HG02870 (cell line): ENCODE data around the gene STK24.

Source experiments
- ATAC-seq: cut with Tn5 transposase; IDR thresholded peaks from one replicate; pipeline ENCODE4 v1.9.1; 2021; ENCODE audit warnings: mild to moderate bottlenecking, moderate library complexity; ENCODE audit not compliant: unreplicated experiment

The STK24 gene

DNA sequence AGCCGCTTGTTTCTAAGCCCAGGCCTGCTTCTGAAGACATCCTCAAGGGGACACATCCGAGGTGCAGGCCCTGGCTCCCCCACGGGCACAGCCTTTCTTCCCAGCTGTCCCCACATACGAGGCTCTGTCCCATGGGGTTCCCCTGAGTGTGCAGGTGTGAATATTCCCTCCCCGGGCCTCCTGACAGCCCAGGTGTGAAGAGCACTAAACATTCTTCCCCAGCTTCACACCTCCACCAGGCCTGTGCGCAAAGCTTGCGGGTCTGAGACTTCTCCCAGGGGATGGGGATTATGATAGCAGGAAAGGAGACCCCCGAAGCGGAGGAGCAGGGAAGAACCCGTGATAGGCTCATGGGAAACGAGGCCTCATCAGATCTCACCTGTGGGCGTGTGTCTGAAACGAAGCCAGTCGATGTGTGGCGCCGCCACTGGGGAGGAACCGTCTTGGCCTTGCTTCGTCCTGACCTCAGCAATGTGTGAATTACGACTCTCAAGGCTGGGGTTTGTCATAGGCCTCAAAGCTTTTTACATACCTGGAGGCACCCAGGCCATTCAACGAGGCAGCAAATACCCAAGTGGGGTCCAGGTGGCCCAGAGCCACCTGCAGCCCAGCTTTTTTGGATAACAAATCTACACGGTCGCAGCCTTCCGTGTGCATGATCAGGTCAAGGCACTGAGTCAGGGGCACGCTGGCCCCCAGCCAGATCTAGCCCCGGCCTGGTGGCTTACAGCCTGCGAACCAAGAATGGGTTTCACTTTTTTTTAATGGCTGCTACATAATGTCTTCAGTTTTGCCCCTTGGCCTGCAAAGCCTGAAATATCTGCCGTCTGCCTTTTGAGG, 134.3 kb downstream of the STK24 start:
- no peak for ATAC-seq

DNA sequence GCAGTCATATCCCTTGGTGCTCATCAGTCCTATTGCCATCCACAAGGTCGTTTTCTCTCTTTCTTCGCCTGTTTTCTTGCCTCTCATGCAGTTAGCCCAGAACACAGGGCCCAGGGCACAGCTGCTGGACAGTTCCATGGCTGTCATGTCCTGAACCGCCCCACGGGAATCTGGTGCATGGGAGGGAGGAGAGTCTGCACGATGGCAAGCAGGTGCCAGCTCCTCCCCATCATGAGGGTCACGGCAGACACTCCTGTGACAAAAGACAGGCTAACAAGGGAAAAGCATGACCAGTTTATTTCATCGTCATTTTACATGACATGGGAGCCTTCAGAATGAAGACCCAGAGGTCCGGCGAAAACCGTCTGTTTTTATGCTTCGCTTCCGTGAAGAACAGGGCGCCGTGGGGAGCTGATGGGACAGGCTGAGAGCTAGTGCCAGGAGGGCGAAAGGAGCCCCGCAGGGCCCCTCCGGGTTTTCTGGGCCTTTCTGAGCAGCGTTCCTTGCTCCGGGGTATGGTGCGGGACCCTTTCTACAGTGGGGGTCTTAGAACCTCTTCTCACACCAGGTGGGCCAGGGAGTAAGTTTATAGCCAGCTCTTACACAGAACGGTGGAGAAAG, 135.7 kb downstream of the STK24 start:
- no peak for ATAC-seq

DNA sequence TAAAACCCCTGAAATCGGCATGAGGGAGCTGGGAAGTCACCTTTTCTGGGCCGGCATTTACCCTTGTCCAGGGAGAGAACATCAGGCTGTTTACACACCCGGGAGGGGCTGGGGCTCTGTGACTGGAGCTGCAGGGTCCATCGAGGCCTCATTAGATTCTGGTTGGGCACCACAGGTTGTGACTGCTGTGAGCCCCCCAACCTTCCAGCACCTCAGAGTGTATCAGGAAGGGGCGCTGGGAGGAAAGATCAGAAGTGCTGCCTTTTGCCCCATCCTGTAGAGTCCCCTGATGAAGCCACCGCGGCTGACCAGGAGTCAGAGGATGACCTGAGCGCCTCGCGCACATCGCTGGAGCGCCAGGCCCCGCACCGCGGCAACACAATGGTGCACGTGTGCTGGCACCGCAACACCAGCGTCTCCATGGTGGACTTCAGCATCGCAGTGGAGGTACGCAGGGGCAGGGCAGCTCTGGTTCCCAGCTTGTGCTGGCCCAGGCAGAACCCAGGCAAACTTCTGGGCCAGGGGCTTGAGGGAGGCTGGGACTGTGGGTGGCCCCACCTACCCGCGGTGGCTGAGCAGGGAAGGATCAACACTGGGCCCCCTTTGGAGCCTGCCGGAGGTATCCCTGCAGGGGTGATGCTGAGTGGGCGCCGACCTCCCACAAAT, 136.4 kb downstream of the STK24 start:
- ATAC-seq, result no peak

DNA sequence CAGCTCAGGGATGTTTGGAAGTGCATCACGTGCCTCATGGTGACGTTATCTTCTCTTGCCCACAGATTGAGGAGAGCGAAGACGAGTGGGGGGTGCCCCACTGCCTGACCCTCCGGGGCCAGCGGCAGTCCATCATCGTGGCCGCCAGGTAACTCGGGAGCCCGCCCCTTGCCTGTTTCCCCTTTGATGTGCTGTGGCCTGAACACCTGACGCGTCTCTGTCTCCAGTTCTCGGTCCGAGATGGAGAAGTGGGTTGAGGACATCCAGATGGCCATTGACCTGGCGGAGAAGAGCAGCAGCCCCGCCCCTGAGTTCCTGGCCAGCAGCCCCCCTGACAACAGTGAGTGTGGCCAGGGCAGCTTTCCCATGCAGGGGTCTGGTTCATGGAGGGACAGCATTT, 137.0 kb downstream of the STK24 start:
- ATAC-seq, result no peak

DNA sequence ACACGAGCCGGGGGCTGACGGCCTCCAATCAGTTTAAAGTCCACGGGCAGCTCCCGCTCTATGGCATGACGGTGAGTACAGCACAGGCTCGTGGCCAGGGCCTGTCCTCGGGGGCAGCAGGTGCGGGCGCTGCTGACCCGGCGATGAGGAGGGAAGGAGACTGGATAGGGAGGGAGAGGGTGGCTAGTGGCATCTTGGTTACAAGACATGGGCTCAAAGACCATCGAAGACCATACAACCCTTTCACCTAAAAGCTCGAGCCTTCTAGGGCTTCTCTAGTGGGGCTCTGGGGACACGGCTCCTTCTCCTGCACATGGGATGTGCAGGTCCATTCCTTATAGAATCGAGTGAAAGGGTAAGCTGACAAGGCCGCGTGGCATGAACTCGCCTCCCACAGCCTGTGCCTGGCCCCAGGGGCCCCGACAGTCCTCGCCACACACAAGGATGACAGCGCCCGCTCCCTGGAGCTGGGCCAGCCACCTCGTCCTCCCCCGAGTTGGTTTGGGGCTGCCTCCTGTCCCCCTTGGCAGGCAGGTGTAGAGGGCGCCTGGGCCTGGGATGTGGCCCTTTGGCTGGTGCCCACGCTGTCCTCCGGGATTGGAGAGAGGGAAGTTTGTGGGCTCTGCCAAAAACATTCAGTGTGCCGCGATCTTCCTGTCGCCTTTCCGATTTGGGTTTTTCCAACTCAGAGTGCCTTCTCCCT, 137.6 kb downstream of the STK24 start:
- ATAC-seq, result no peak

DNA sequence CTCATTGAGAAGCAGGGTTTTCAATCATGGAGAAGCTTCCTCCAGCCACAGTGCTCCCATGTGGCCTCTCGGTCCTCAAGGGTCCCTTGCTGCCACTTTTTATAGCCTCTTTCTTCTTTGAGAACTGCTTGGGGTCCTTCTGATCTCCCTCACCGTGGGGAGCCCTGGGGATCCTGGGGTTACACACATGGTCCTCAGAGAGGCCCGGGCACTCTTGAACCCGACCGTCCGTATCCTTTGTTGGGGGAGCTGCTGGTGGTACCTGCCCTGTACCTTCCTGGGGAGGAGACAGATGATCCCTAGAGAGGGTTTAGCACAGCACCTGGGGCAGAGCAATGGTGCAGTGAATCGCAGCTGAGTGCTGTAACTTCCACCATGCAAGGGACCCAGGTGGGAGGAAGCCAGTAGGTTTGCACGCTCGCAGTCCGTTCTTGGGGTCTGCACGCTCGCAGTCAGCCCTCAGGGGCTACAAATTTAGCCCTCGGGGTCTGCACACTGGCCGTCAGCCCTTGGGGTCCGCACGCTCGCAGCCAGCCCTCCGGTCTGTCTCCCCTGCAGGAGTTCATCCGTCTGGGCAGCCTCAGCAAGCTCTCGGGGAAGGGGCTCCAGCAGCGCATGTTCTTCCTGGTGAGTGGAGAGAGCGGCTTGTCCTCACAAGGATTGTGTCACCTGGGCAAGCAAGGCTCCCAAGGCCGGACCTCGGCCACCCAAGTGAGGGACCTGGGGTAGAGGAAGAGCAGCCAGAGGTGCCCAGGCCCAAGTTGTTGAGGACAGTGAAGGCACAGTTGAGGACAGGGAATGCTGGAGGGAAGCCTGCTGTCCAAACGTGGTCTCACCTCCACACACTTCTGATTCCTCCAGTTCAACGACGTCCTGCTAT, 138.4 kb downstream of the STK24 start:
- no peak for ATAC-seq

DNA sequence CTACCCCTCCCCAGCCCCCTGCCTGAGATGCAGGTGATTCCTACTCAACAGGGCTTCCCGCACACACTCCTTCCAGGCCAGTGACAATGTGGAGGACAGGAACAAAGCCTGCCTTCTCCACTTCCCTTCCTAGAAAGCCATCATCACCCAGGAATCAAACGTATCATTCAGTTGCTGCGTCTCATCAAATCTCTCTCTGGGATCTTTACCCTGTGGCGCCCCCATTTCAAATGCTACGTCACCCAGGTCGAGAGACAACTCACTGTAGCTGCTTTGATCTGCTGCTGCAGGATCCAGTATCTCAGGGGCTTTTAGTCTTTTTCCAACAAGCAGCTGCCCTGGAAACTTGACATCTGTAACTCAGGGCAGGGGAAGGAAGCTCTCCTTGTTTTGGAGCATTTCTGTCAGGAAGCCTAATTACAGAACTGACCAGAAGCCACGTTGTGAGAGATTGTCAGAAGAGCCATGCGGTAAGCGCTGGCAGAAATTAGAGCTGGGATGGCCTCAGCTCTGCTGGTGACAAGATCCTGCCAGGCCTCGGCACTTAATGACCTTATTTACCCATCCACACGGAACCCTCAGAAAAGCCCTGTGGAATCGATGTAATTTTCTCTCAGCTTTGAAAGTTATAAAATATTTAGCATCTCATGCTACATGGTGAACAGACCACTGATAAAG, 140.5 kb downstream of the STK24 start:
- no peak for ATAC-seq

DNA sequence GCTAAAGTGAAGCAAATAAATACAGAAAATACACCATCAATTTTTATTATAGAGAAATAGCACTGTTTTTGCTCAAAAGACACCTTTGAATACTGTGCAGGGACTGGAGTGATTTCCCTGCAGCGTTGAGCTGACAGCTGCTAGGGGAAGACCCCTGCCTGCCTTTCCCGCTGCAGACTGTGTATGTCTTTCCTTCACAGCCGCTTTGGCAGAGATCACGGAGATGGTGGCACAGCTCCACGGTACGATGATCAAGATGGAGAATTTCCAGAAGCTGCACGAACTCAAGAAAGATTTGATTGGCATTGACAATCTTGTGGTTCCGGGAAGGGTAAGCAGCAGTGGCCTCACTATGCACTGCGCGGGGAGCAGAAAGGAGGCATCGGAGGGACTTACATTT, 141.5 kb downstream of the STK24 start:
- no peak for ATAC-seq

DNA sequence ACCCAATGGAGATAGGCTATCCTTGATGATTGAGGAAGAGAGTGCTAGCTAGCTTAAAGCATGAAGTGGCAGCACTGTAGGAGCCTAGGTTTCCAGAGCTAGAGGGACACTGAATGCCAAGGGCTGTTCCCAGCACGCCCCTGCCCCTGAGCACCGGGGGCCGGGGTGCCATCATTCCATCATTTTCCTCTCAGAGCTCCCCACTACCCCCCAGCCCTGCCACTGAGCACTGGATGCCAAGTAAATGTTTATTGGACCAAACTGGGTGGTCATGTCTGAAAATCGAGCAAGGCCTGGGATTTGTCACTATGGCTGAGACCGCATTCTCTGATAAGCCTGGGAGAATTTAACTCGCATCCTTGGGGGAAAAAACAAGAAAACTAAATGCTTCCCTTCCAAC, 142.8 kb downstream of the STK24 start:
- no peak for ATAC-seq

DNA sequence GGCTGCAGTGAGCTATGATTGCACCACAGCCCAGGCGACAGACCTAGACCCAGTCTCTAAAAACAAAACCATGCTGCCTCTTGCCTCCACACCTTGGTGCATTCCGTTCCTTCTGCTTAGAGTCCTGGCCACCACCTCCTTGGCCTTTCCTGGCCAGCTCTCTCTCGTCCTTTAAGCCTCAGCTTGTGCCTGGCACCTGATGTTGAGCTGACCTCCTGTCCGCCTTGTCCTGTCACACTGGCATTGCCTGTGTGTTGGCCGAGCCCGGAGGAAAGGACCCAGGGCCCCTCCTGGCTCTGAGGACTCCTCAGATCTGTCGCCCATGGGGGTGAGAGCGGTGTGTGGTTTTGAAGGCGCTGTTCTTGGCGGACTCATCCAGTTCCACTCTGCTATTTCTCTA, 143.3 kb downstream of the STK24 start:
- ATAC-seq, result no peak

DNA sequence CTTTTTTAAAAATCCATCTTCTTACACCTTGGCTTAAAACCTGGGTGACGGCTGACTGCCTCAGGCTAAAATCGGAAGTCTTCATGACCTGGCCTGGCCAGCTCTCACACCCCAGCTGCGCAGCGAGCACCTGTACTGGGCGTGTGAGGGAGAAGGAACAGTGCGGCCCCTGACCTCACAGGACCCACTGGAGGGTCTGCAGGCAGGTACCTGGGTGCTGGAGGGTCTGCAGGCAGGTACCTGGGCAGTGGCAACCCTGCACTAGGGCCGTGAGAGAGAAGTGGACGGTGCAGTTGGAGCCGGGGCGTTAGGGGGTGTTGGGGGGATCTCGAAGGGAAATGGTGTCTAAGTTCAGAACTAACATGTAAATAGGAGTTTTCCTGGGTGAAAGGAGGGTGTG, 144.3 kb downstream of the STK24 start:
- ATAC-seq, result no peak

DNA sequence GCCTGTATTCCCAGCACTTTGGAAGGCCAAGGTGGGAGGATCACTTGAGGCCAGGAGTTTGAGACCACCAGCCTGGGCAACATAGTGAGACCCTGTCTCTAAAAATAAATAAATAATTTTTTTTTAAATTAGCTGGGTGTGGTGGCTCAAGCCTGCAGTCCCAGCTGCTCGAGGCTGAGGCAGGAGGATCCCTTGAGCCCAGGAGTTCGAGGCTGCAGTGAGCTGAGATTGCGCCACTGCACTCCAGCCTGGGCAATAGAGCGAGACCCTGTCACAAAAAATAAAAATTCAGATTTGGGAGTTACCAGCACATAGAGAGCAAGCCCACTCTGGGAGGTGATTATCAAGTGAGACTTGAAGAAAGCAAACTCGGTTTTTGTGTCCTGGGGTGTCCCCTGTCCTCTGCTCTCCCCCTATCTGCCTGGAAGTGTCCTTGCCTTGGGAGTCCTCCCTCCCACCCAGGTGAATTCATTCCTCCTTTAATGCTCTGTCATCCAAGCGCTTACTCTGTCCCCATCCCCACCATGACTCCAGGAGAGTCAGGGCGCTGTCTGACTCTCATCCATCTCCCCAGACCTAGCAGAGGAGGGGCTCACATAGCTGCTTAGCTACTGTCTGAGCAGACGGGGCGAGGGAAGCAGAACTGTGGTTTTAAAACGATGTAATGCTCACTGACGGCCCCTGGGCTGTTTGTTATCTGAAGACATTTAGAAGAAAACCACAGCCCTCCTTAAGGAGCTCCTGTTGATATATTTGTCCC, 146.8 kb downstream of the STK24 start:
- ATAC-seq, result no peak

DNA sequence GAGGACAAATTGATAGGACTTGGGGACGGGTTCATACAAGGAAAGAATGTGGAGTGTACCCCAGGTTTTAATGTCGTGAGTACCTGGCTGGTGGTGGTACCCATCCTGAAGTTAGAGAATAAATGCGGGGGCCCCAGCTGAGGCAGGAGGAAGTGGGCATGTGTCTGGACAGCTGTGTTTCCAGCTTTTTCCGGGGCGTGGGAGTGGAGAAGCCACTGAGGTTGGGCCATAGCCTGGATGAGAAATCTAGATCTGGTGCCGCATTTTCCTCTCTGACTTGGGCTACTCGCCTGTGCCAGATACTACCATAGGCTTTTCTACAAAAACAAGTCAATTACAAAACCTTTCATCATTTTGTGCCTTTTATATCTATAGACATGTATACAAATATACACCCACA, 147.4 kb downstream of the STK24 start:
- ATAC-seq, result no peak

DNA sequence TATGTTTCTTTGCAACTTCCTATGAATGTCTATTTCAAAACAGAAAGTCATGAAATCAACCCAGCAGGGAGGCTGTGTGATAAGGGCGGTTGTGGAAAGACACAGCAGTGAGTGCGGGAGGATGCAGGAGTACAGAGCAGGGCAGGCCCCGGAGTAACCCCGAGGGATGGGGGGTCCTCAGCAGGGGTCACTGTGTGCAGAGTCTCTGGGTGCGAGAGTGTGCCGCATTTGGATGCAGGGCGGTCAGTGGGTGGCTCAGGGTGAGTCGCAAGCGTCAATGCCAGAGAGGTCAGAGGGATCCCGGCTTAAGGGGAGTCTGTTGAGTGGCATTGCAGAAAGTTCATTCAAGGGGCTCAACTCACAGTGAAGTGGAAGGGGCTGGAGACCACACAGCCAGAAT, 147.8 kb downstream of the STK24 start:
- no peak for ATAC-seq

DNA sequence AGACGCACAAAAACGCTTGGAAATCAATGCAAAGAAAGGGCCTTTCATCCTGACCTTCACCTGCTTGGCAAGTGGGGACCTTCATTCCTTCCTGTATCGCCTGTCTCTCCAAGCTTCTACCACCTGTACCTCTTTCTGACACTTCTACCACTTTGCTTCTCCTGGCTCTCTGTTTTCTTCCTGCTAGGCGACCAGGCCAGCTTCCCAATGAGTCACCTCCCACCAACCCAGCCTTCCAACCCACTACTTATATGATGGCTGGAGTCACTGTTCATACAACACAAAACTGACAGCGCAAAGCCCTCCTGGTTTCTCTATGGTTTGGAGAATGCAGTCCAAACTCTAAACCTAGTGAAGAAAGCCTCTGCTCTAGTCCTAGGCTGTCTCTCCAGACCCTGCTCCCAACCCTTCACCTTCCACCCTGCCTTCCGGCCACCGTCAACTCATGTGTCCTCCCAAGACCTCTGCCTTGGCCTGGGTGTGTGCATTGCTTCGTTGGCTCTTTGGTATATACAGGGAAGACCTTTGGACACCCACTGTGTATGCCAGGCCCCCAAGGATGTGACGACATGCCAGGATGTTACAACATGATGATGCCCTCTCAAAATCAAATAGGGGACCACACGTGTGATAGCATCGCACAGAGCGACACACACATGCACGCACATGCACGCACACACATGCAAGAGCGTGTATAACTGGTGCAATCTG, 148.5 kb downstream of the STK24 start:
- ATAC-seq, result no peak

DNA sequence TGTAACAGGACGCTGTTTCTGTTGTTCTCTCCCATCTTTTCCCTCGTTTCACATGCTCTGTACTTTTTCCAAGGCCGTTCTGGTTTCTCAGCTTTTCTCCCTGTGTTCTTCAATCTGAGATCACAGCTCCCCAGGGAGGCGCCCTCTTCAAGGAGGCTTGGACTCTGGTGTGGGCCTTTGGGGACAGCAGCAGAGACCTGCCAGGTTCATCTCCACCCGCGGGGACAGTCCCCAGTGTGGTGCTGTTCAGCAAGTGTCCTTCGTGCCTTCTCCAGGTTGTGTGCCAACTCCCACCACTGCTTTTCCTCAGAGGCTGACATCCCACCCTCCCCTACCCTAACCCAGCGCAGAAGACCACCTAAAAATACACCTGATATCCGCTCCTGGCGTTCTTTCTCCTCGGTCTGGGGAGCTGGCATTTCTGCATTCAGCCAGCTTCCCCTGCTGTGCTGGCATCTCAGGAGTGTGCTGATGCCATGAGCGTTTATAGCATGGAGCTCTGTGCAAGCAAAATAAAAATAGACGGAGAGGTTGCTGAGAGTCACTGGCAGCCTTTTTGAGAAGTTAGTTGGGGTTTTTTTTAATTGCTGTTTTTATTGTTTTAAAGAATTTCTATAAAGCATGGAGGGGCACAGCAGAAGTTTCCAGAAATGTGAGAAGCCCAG, 149.4 kb downstream of the STK24 start:
- no peak for ATAC-seq

DNA sequence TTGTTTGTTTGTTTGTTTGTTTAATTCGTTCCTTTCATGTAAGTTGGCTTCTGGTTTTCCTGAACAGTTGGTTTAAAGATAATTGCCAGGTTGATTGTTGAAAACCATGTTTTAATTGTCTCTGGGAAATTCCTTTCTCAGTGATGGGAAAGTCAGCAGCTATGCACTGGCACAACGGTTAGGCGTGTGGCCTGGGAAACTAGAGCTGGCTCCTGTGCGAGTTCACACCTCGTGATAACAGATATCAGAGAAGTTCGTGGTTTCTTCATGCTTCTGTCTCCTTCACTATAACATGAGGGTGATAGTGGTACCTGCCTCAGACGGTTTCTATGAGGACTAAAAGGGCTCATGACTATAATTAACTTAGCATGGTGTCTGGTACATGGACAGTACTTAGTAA, 153.5 kb downstream of the STK24 start:
- no peak for ATAC-seq

DNA sequence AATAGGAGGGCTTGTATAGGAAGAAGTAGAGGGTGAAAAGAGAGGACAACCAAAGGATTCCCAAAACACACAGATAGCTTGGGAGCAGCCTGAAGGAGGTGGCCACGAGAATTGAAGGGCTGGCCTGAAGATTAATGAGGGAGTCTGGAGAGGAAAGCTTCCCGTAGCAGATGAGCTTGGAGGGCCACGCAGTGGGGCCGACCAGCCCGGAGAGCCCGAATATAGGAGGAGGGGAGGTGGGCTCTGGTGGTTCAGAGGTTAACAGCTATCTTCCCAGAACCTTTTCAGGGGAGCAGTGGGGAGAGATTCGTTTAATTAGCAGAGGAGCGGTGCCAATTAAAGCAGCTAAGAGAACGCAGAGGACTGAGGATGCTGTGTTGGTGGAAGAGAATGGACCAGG, 154.9 kb downstream of the STK24 start:
- no peak for ATAC-seq
